HUDEP-2 (cell line): ENCODE results near the gene IFFO2.

Source experiments
- DNase-seq, 76 experiments: peaks; one replicate each; lab custom pipeline; 2025; ENCODE audit not compliant: unreplicated experiment in 76 of 76; lab: John Stamatoyannopoulos, UW

IFFO2 gene

DNA sequence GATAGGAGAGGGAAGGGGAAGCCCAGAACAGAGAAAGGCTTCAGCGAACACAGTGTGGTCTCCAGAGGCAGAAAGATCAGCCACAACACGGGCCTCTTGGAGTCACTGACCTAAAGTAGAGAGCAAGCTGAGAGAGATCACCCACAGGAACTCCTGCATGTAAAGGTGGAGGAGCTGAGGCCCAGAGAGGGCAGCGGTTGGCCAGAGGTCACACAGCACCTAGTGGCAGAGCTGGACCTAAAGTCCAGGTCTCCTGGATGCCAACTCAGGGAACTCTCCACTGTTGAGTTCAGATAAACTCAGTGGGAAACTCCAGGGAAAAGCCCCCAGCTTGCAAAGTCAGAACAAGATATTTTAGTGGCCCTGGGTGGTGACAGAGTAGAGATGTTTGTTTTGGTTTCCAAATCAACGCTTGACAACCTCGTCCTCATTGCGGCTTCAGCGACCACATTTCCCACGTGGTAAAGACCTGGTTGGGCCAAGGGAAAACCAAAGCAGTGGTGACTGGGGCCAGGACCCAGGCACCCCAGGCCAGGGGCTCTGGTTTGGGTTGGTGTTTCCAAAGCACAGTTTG is 4.6 kb downstream of the IFFO2 start:
- no peak for DNase-seq

DNA sequence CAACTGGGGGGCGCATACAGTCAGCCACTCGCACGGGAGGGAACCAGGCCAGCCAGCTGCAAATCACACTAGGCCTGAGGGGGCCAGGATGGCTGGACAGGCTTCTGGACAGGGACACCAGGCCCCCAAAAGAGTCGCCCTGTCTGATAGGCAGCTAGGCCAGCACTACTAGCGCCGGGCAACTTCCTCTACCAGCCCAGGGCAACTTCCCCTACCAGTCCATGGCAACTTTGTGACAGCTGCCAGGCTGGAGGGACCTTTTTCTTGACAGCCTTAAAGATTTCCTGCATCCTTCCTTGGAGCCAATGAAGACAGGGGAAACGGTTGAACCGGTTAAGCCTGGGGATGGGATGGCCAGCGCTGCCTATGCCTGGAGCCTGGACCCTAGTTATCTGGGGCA is 5.1 kb downstream of the IFFO2 start:
- DNase-seq = no peak

GRCh38 chr1:18950401-18951026 is 6.0 kb downstream of the IFFO2 start:
- DNase-seq = no peak

DNA sequence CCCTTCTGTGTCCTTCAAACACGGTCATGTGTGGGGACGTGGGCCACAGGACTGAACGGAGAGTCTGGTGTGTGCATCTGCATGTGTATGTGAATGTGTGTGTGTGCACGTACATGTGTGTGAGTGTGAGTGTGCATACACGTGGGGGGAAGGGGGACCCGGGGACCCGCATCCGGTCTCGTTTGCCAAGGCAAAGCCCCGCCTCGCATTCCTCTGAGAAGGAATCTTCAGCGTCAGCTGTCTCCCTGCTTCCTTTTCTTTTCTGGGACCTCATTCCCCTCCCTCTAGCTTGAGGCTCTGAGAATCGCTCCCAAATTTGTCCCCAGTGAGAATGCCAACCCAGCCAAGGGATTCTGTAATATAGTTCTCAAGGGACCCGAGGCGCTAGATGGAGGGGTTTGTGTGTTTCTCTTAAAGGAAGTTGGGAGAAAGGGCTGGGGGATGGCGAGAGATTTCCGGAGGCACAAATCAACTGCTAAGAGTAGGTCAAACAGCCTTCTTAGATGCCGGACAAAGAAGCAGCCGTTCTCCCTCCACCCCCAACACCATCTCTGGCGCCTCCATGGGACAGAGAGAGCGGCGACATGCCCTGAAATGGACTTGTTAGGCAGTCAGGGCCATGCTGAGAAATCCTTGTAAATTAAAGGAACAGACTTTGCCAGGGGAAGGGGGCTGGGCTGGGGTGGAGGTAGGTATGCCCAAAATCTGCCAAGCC is 6.6 kb downstream of the IFFO2 start:
- DNase-seq = peak in 6 of 76 experiments; percentile 3 to 33 (median 16)

DNA sequence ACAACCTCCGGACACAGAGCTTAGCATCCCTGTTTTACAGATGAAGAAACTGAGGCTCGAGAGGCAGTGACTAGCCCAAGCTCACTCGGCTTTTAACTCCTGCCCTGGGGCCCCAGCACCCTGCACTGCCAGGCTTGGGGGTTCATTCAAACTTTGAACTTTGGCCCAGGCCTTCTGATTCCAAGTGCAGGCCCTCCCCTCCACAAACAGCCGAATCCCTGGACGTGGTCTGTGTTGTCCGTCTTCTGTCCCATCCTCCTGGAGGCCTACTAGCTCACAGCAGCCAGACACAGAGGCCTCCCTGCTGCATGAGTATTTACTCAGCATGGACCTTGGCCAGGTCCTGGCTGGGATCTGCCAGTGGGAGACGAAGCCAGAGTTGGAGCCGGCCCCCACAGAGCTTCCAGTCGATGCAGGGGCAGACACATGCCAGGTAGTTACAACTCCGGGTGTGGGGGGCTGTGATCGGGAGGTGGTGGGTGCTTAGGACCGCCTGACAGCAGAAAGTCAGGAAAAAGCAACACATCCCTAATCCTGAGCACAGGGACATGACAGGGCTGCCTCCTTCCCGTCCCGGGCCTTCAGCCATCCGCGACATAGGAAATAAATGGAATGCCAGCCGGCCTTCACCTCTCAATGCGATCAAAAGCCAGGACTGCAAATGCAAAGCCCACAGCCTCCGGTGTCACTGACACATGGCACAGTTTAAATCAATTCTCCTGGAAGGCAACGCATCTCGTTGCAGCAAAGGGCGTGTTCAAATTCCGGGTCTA is 7.4 kb downstream of the IFFO2 start:
- no peak for DNase-seq

- DNase-seq = no peak
These were observed 8.2 kb downstream of the IFFO2 start for GRCh38 chr1:18948048-18948912.

DNA sequence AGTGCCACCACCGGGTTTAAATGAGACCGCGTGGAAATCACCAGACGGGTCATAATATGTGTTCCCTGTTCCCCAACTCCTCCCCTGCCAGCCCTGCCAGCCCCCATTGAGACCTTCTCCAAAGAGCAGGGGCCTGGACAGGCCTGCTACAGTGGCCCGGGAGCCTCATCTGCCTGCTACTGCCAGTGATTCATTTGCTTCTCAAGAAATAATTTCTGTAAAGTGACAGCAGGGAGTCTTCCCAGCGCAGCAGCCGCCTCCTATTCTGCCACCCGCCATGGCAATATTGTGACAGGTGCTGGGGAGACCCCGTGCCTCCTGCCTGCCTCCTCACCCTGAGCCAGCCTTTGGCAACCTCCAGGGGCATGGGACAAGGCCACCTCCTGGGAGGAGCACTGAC is 8.9 kb downstream of the IFFO2 start:
- no peak for DNase-seq

GRCh38 chr1:18946550-18947381 is 9.7 kb downstream of the IFFO2 start:
- DNase-seq = no peak

GRCh38 chr1:18945401-18945849 is 11.1 kb downstream of the IFFO2 start:
- peak in 1 of 76 experiments; percentile 6 for DNase-seq

- no peak for DNase-seq
These were observed 11.7 kb downstream of the IFFO2 start for GRCh38 chr1:18944810-18945209.

- no peak for DNase-seq
These were observed 12.4 kb downstream of the IFFO2 start for GRCh38 chr1:18943914-18944572.

DNA sequence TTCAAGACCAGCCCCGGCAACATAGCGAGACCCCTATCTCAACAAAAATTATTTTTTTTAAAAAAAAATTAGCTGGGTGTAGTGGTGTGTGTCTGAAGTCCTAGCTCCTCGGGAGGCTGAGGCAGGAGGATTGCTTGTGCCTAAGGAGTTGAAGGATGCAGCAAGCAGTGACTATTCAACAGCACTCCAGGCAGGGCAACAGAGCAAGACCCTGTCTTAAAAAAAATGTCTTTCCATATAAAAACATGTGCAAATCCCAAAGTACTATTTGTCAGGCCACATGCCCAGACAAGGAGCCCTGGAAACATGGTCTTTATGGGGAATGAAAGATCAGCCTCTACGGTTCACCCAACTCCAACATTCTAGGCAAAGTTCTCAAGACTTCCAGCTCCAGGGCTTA is 13.3 kb downstream of the IFFO2 start:
- no peak for DNase-seq

GRCh38 chr1:18942340-18942739 is 14.1 kb downstream of the IFFO2 start:
- no peak for DNase-seq

GRCh38 chr1:18941221-18942141 is 15.0 kb downstream of the IFFO2 start:
- DNase-seq = no peak

DNA sequence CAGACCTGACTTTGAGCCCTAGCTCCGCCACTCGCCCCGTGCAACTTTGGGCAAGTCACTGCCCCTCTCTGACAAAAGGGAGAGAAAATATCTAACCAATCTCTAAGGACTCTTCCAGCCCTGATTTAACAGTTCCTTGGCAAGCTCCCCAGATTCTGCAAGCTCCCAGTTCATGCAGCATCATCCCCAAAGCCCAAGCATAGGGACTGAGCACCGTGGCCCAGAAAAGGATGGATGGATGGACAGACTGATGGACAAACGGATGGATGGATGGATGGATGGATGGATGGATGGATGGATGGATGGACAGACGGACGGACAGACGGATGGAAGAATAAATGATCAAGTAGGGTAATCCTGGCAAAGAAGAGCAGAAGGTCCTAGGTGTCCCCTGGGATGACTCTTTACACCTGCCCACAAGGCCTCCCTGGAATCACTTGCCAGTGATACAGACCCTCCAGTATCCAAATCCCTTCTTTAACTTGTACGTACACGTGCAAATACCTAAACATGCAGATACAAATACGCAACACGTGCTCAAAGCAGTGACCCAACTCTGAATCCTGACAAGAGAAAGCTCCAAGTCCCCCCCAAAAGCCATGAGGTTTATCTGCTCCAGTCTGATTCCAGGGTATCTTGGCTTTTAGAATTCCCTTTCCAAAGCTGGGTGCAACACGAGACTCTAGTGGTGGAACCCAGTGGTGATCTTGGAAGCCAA is 16.0 kb downstream of the IFFO2 start:
- DNase-seq = no peak

DNA sequence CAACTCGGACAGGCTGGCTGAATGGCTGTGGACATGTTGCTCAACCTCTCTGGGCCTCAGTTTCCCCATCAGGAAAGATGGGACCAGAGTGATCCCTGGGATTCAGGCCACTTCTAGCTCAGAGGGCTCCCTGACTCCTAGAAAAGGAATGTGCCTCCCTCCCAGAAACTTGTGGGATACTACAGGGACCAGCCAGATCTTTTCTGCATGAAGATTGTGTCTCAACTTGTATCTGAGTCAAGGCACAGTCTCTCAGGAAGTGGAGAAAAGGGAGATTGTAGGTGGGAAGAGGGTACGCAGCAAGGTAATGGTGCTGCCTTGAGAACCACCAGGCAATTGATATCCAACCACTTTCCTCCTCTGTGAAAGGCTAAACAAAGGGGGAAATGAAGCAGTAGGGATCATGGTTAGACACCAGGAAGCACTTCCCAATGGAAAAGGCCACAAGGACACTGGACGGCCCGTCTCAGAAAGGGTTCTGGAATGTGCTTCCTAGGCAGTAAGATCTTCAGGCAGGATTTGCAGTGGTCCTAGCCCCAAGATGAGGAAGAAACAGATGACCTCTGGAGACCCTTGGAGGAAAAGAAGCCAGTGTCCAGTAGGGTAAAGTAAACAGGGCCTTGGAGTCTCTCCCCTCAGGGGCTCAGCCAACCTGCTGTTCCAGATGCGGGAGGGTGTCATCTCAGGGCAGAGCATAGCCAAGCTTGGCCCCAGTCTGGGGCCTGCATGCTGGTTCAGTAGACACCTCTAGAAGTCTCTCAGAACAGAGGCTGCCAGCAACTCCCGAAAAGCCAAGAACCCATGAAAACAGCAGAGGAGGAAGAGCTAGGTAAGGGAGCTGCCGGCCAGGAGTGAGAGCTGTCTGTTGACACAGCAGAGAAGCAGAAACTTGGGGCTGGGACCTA is 16.8 kb downstream of the IFFO2 start:
- no peak for DNase-seq
